ENCODE results near the gene GIPR.

DNA sequence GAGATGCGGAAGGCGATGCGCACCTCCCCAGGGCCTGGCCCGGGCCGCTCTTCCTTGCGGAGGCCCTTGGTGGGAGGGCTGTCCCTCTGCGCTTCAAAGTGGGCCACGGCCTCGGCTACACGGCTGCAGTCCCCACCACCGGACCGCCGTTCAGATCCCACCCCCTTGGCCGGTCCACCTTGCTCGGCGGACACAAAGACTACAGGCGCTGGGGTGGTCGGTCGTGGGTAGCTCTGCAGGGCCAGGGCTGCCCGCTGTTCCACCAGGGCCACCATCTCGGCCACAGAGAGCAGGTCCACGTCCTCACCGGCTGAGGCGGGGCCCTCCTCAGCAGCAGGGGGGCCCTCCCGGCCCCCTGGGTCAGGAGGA, 44.7 kb downstream of the GIPR start:
- TF ChIP-seq, protein P1, sequence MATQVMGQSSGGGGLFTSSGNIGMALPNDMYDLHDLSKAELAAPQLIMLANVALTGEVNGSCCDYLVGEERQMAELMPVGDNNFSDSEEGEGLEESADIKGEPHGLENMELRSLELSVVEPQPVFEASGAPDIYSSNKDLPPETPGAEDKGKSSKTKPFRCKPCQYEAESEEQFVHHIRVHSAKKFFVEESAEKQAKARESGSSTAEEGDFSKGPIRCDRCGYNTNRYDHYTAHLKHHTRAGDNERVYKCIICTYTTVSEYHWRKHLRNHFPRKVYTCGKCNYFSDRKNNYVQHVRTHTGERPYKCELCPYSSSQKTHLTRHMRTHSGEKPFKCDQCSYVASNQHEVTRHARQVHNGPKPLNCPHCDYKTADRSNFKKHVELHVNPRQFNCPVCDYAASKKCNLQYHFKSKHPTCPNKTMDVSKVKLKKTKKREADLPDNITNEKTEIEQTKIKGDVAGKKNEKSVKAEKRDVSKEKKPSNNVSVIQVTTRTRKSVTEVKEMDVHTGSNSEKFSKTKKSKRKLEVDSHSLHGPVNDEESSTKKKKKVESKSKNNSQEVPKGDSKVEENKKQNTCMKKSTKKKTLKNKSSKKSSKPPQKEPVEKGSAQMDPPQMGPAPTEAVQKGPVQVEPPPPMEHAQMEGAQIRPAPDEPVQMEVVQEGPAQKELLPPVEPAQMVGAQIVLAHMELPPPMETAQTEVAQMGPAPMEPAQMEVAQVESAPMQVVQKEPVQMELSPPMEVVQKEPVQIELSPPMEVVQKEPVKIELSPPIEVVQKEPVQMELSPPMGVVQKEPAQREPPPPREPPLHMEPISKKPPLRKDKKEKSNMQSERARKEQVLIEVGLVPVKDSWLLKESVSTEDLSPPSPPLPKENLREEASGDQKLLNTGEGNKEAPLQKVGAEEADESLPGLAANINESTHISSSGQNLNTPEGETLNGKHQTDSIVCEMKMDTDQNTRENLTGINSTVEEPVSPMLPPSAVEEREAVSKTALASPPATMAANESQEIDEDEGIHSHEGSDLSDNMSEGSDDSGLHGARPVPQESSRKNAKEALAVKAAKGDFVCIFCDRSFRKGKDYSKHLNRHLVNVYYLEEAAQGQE (IDR thresholded peaks at IDR 0.05; ENCODE audit: insufficient read depth in 1 of 2, low read depth in 2 of 2, low read length in 2 of 2): no peak
- TF ChIP-seq TAF1 (IDR thresholded peaks at IDR 0.05; ENCODE audit: borderline replicate concordance, insufficient read depth, low read length): no peak

All from PFSK-1 (cell line).